IPS-11a (cell line): Measurements from ENCODE around the gene ZBTB16.

Experiments used
- H3K4me3 ChIP-seq: one replicate; pipeline ENCODE4 v1.5.1; 2013; ENCODE audit warnings: low read depth, low read length, control low read depth

ZBTB16 gene

DNA sequence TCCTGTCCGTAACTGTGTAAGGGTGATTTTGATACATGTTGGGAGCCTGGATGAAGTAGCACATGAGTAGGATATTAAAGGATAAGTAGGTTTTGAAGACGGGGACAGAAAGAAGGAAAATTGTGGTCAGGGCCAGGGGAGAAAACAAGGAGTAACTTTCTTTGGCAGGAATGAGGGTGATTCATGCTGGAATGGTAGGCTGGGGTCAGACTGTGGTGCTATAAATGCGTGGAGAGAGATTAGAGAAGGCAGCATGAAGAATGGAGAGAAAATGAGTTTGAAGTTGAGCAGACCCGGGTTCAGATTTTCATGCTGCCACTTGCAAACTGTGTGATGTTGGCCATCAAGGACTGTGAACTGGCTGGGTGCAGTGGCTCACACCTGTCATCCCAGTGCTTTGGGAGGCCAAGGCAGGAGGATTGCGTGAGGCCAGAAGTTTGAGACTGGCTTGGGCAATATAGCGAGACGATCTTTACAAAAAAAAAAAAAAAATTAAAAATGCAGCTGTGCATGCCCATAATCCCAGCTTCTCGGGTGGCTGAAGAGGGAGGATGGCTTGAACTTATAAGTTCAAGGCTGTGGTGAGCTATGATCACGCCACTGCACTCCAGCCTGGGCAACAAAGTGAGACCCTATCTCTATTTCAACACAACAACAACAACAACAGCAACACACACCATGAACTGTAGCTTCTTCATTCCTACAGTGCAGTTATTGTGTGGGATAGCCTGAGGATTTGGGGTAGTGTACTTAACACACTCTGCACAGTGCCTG, 22.3 kb downstream of the ZBTB16 start:
- no peak overlapping the region for H3K4me3 ChIP-seq

DNA sequence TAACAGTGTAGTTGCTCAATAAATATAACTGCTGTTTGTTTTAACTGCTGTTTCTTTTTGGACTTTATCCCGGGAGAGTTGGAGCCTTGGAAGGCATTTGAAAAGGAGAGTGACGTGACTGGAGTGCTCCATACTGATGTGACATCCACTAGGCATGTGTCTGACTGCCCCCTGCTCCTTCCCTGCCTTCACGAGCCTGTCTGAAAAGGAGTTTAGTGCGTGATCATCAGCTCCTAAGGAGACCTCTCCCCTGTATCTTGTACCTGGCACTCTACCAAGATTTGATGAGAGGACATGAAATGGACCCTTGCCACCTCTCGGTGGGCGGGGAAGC, 22.9 kb downstream of the ZBTB16 start:
- no peak overlapping the region for H3K4me3 ChIP-seq

DNA sequence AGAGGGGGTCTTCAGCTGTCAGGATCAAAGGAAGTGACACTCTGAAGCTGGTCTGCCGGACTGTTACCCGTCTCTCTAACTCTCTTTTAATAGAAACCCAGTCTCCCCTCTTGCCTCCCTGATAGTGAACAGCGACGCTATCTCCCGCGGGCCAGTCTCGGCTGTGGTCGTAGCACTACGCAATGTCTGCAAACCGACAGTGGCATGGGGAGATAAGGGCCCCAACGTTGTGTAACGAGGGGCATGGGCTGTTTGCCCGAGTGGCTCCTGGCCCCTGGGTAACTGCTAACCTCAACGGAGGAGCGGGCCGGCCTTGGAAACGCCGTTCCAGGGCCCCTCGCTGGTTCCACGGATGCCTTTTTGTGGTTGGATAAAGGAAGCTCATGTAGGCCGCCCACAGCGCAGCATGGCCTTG, 23.3 kb downstream of the ZBTB16 start:
- H3K4me3 ChIP-seq = no peak overlapping the region

DNA sequence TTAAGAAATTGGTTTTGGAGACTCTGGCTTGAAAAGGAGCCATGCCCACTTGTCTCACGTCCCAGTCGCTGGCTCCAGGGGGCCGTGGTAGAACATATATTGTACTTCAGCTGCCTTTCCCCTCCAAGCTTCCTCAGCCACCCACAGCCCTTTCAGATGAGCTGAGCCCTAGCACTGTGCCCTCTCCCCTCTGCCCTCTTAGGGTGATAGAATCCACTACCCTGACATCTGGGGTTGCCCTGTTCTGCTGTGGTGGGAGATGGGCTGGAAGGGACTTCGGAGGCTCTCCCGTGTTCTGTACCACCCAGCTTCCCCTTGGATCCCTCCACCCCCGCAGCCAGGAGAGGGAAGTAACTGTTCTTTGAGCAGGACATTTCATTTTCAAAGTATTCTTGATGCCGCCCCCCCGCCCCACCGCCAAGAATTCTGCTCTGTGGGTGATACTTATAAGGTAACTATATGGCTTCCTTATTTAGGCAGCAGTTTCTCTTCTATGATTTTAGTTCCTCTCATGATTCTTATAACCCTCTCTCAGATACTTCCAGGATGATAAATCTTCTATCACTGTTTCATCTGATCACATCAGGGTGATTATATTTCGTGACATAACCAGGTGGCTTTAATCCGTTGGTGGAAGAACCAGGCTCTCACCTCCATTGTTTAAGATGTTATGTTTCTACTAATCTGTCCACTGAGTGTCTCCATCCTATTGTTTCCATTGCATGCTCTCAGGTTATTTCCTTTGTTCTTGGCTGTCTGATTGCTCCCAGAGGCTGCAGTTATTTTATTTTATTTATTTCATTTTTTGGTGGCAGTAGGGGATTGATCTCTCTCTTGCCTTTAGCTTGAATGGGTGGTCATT, 24.1 kb downstream of the ZBTB16 start:
- H3K4me3 ChIP-seq = no peak overlapping the region

DNA sequence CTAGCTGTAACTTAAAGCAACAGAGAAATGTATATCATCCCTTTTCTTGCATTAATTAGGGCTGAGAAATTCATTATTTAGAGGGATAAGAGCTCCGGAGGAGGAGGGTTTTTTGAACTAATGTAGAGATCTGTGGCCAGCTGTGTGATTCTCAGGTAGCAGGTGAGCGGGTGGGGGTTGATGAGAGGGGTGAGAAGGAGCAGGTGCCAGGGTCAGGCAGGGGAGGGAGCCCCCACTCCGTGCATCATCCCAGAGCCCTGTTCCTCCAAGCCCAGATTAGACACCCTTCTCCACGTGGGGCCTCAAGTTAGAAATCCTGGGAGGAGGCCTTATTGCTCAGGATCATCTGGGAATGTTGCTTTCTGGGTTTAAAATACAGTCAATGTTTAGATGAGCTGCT, 24.9 kb downstream of the ZBTB16 start:
- no peak overlapping the region for H3K4me3 ChIP-seq

DNA sequence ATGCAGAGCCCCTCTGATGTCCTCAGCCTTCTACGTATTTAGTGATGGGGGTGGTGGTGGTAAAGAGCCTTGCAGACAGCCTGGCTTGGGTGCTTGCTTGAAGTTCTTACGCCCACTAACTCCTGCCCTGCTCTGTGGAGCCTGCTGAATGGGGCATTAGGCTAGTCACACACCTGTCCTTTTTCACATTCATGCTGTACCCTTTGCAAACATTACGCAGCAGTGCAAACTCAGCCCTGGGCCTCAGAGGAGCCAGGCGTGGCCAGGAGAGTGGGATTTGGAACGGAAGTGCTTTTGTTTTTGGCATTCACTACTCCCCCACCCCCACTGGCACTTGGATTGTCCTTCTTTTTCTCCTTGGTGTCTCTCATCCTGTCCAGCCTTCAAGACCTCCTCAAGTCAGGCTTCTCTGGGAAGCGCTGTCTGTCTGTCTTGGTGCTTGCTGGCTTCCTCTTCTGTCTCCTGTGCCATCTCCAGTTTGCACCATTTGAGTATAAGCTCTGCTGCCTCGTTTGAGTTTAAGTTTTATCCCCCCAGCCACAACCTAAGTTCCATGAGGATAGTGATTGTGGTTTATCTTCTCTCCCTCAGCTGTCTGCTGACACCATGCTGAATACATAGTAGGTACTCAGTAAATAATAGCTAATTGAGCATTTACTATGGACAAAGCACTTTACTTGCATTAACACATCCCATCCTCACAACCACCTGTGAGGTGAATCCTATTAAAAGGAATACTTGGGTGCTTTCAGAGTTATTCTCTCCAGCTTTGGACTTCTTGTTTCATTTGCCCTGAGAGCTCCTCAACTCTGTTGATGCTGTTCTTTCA, 26.7 kb downstream of the ZBTB16 start:
- H3K4me3 ChIP-seq = no peak overlapping the region

DNA sequence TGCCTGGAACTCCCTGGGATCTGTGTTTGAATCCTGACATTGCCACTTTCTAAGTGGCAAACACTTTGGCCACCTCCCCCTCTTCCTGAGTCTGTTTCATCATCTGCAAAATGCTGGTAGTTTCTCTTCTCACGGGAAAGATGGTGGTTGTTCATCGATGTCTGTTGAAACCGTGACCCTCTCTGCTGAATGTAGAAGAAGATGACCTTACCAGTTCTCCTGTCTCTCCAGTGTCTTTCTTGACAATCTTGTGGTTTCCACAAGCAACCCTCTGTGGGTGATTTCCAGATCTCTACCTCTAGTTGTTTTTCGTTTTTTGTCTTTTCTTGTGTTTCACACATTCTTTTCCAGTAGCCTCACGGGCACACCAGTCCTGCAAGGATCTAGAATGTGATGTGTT, 27.5 kb downstream of the ZBTB16 start:
- no peak overlapping the region for H3K4me3 ChIP-seq

DNA sequence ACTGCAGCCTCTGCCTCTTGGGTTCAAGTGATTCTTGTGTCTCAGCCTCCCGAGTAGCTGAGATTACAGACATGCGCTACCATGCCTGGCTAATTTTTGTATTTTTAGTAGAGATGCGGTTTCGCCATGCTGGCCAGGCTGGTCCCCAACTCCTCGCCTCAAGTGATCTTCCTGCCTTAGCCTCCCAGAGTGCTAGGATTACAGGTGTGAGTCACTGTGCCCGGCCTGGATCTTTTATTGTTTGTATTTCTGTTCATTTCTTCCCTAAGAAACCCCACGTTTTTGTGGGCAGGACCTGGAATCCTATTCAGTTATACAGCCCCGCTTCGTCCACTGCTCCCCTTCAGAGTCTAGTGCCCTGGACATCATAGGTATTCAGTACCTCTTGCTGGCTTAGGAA, 28.7 kb downstream of the ZBTB16 start:
- H3K4me3 ChIP-seq = no peak overlapping the region

DNA sequence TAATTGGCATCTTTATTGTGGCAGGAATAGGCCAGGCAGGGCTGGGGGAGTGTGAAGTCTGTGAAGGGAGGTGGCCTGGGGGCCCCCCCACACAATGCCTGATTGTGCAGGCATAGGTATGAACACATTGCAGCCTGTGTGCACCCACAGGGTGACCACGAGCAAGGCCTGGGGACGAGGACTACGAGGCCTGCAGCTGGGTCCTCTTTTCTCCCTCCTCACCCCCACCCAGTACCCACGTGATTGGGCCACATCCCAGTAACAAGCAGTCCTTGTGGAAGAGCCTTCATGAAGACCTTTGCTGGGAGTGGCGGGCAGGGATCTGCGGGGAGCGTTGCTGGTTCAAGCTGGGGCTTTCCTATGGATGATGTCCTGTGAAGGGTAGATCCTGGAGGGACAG, 29.3 kb downstream of the ZBTB16 start:
- H3K4me3 ChIP-seq = no peak overlapping the region

DNA sequence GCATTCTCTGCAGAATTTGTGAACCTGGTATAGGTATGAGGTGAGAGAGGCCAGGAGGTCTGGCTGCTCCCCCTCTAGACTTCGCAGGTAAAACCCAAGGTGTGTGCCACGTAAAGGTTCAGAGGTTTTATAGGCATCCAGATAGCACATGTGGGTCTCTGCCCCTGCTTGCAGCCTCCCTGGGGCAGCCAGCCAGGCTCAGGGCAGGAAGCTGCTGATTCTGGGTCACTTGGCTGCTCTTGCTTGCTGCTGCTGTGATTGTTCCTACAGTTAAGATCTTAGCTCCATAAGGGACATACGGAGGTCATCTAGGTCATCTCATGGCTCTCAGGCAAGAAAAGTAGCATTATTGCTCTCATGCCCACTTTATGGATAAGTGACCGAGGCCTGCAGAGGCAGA, 30.2 kb downstream of the ZBTB16 start:
- H3K4me3 ChIP-seq = no peak overlapping the region

DNA sequence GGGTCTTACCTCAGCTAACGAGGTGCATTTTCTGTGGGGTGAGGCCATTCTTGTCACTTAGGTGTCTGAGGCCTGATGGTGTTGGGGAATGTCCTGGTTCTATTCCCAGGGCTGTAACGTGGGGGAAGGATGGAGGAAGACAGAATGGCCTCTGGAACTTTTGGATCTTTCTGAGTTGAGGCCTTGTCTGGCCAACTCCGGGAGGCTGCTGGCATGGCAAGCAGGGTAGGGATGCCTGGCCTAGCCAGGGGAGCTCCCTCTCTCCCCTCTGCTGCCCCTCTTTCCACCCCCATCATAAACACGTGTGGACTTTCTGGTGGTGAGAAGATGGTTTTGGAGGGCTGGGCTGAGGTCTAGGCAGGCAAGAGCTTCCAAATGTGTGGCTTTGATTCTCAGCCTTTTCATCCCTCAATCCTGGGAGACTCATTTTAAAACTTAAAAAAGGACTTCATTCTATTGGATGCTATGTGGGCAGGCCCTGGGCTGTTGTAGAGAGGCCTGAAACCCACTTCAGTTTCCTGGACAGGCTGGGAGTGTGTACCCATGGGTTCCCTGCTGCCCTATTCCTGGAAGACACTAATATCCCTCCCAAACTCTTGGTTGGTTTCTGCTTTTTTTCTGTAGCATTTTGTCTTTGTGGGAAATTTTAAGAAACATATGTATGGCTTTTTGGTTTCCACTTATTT, 30.9 kb downstream of the ZBTB16 start:
- H3K4me3 ChIP-seq = no peak overlapping the region

DNA sequence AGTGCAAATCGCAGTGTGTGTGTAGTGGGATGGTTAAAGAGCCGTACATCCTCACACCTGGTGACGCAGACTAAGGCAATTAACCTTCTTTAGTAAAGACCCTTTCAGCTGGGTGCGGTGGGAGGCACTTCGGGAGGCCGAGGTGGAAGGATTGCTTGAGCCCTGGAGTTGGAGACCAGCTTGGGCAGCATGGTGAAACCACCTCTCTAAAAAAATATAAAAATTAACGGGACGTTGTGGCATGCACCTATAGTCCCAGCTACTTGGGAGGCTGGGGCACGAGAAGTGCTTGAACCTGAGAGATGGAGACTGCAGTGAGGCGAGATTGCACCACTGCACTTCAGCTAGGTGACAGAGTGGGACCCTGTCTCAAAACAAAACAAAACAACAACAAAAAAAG, 31.5 kb downstream of the ZBTB16 start:
- H3K4me3 ChIP-seq = no peak overlapping the region

DNA sequence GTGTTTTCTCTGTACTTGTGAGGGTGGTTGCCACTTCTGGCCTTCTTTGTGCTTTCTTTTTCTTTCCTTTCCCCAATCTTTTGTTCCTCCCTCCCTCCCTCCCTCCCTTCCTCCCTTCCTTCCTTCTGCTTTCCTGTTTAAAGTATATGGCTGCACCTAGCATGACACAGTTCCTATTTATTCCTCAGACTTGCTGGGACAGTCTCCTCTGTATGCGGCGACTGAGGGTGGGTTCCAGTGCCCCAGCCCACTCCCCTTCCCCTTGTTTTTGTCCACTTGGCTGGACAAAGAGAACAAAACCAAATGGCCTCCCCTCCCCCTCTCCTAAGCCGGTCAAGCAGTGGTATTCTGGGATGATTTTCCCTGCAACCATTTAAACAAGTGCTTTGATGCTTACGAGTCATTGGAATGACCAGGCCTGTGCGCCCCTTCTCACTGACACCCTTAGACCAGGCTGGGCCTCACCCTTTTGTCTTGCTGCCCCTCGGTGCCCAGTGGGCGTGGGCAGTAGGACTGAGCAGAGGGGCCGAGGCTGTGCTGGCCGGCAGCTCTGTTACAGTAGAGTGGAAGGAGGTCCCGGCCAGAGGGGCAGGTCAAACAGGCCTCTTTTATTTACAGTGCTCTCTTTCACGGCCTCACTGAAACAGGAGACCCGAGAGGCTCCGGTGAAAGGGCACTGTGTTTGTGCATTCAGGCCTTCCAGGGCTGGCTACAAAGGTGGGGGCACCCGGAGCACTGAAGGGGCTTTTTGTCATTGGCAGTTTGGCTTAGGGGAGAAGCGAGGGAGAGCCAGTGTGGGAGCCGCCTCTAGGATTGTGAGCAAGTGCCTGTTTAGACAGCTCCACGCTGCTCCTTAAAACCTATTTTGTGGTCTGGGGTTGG, 32.2 kb downstream of the ZBTB16 start:
- no peak overlapping the region for H3K4me3 ChIP-seq

DNA sequence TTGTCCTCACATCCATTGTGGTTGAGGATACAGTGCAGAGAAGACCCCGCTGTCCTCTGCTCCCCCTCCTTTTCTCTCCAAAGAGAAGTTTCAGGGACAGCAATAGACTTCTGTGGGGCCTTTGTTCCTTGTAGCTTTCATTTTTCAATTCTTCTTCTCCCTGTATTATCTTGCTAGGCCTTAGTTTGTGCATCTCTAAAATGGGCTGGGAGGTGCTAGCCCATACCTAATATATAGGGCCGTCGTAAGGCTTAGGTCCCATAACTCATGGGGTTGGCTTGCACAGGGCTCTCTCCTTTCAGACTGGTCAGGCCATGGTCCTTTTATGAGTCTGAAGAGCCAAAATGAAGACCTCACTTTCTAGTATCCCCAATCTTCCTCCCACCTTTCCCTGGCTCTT, 33.0 kb downstream of the ZBTB16 start:
- no peak overlapping the region for H3K4me3 ChIP-seq

DNA sequence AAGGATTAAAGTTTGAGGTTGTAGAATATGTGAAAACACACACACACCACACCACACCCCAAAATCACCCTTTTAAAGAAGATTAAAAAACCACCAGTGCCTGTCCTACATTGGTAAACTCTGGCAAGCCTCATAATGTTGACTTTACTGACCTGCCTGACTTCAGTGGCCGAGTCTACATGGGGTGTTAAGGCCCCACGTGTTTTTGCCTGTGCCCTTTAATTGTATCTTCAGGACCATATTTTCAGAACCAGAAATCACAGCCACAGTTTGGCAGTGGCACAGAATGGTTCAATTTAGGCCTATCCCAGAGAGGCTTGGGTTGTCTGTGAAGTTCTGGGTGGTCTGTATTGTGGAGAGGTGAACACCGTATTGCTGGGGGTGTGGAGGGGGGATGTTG, 33.4 kb downstream of the ZBTB16 start:
- H3K4me3 ChIP-seq = no peak overlapping the region

DNA sequence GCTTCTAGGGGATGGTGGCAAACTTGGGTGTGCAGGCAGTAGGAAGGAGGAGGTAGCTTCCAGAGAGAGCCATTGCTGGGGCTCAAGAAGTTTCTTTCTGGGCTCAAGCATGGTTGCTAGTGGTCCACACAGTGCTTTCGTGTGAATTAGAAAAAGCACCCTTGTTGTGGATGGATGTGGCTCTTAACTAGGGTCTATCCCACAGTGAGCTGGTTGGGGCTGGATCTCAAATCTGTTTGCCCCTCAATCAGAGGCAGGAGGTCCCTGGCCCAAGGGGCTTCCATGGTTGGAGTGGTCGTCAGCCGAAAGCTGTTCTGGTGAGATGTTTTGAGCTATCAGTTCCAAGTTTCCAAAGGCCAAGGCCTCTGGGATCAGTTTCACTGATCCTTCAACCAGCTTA, 35.0 kb downstream of the ZBTB16 start:
- H3K4me3 ChIP-seq = no peak overlapping the region

DNA sequence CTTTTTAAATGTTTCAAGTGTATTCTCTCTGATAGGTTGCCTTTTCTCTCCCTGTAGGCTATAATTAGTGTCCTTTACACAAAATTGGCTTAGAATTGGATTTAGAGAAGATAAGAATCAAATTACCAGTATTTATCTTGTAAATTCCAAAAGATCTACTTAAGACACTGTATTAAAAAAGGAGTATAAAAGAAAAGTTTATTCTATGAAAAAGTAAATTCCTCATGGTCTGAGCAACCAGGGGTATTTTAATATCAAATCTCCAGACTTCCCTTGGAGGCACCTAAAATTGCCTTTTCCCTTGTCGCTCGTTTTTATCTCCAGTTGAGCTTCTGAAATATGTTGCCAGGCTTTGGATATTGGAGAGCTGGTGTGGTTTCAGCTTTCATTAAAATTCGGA, 36.4 kb downstream of the ZBTB16 start:
- no peak overlapping the region for H3K4me3 ChIP-seq

DNA sequence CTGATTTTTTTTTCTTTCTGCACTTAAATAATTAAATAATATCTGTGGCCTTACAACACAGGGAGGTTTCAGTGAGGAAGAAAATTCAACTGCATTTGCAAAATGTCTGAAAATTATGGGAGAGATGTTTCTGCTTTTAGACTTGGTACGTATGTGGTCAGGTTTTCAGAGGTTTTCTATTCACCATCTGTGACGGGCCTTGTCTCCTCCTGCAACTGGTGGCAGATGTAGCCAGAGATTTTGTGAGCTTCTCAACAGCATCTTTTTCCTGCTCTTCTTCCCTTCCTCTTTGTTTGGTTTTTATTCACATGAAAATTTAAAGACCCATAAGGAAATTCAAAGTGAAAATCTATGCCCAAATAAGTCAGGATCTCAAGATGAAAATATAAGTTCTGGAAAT, 38.3 kb downstream of the ZBTB16 start:
- H3K4me3 ChIP-seq = no peak overlapping the region

DNA sequence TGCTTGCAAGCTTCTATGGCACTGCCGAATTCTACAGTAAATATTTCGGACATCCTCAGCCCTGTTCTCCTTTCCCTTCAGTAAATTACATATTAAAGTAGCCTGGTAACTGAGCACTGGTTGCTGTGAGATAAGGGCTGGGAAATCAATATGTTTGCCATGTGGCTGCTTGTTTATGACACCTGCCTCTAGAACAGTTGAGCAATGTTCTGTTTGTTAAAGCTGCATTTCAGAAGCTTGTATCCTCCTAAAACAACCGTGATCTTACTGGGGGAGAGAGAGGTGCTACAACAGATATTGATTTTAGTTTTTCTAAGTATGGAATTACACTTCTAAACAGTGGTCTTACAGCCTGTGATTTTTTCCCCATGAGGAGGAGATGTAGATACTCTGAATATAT, 39.4 kb downstream of the ZBTB16 start:
- no peak overlapping the region for H3K4me3 ChIP-seq
